Measurements from ENCODE around the gene DYNC1H1.
A peak's percentile ranks its signal among the peaks of the same experiment; 100 is the strongest.

DNA sequence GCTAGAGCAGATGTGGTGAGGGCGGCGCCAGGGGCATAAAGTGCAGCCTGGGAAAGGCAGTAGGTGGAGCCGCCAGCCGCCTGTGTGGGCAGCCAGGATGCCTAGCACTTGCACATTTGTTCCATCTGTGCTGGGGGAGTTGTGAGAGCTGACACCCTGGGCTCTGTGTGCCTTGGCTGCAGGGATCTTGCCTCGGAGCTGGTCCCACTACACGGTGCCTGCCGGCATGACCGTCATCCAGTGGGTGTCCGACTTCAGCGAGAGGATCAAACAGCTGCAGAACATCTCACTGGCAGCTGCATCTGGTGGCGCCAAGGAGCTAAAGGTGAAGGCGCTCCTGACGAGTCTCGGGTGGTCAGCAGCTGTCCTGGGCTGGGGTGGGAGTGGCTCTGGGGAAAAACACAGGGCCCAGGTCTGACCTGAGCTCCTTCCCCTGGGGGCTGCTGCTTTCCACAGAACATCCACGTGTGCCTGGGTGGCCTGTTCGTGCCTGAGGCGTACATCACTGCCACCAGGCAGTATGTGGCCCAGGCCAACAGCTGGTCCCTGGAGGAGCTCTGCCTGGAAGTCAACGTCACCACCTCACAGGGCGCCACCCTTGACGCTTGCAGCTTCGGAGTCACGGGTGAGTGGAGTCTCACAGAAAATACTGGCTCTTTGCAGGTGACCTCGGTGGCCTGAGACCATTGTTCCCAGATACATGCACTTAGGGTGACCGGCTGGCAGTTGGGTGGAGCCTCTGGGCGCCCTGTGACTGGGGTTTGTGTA lies 85.1 kb downstream of the DYNC1H1 start:
- TF ChIP-seq, protein P1, sequence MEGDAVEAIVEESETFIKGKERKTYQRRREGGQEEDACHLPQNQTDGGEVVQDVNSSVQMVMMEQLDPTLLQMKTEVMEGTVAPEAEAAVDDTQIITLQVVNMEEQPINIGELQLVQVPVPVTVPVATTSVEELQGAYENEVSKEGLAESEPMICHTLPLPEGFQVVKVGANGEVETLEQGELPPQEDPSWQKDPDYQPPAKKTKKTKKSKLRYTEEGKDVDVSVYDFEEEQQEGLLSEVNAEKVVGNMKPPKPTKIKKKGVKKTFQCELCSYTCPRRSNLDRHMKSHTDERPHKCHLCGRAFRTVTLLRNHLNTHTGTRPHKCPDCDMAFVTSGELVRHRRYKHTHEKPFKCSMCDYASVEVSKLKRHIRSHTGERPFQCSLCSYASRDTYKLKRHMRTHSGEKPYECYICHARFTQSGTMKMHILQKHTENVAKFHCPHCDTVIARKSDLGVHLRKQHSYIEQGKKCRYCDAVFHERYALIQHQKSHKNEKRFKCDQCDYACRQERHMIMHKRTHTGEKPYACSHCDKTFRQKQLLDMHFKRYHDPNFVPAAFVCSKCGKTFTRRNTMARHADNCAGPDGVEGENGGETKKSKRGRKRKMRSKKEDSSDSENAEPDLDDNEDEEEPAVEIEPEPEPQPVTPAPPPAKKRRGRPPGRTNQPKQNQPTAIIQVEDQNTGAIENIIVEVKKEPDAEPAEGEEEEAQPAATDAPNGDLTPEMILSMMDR (IDR thresholded peaks at IDR 0.05) = no peak
- TF ChIP-seq POLR2AphosphoS5 (IDR thresholded peaks at IDR 0.05) (peak in 1 of 2 donors; percentile 61), EP300 (IDR thresholded peaks at IDR 0.05) (no peak), POLR2A (IDR thresholded peaks at IDR 0.05) (no peak)
